Common myeloid progenitor, CD34-positive (primary cell): ENCODE results near the gene NCKAP5L.
A peak's percentile ranks its signal among the peaks of the same experiment; 100 is the strongest.

Experiments
- CTCF ChIA-PET: fragments of 350-600 bp; sonication (Branson Sonifier 250); formaldehyde crosslinking; loops from one replicate; lab custom pipeline; 2021; ENCODE audit warnings: antibody characterized with exemption; lab: Charles Lee
- POLR2A ChIA-PET: fragments of 350-600 bp; sonication (Branson Sonifier 250); formaldehyde crosslinking; loops from one replicate; lab custom pipeline; 2021; ENCODE audit warnings: antibody characterized with exemption; lab: Charles Lee
- DNase-seq, 3 donors: peaks; one replicate each; pipeline versions ENCODE4 v3.0.0 to v3.0.0-alpha.2; 2013
- H3K27ac ChIP-seq, 2 experiments: 1 replicate in 1 of 2; 2 replicates in 1 of 2; pipeline ENCODE4 v1.7.0; 2013; ENCODE audit warnings: inconsistent platforms in 2 of 2, low read length in 2 of 2, mild to moderate bottlenecking in 2 of 2, low read depth in 1 of 2, moderate library complexity in 1 of 2; ENCODE audit not compliant: severe bottlenecking in 2 of 2, insufficient read depth in 1 of 2, poor library complexity in 1 of 2
- H3K27me3 ChIP-seq, 5 experiments: replicated peaks in 2 of 5; 1 replicate in 3 of 5; 2 replicates in 2 of 5; pipeline versions ENCODE4 v1.6.1 to v1.7.0; 2013; ENCODE audit warnings: low read length in 4 of 5, mild to moderate bottlenecking in 2 of 5, moderate library complexity in 2 of 5, inconsistent platforms in 1 of 5; ENCODE audit not compliant: insufficient read depth in 5 of 5, control insufficient read depth in 4 of 5
- H3K36me3 ChIP-seq, 4 experiments: 1 replicate in 2 of 4; 2 replicates in 2 of 4; pipeline versions ENCODE4 v1.6.1 to v1.7.0; 2013; ENCODE audit warnings: low read length in 3 of 4, control low read depth in 1 of 4, mild to moderate bottlenecking in 1 of 4; ENCODE audit not compliant: control insufficient read depth in 4 of 4, insufficient read depth in 4 of 4
- H3K4me1 ChIP-seq, 4 experiments: 1 replicate in 3 of 4; 2 replicates in 1 of 4; pipeline versions ENCODE4 v1.6.1 to v1.7.1; 2013; ENCODE audit warnings: low read length in 3 of 4, mild to moderate bottlenecking in 3 of 4, control low read depth in 1 of 4, inconsistent platforms in 1 of 4, moderate library complexity in 1 of 4; ENCODE audit not compliant: control insufficient read depth in 4 of 4, insufficient read depth in 4 of 4; ENCODE audit errors: control extremely low read depth in 1 of 4
- H3K4me3 ChIP-seq, 7 experiments: 1 replicate in 4 of 7; 2 replicates in 3 of 7; pipeline versions ENCODE4 v1.5.1 to v1.7.0; 2013; ENCODE audit warnings: mild to moderate bottlenecking in 7 of 7, low read length in 6 of 7, moderate library complexity in 6 of 7, inconsistent platforms in 2 of 7, low read depth in 2 of 7, control low read depth in 1 of 7; ENCODE audit not compliant: insufficient read depth in 4 of 7, control insufficient read depth in 1 of 7; ENCODE audit errors: extremely low read depth in 1 of 7
- H3K9me3 ChIP-seq, 5 experiments: 1 replicate in 4 of 5; 2 replicates in 1 of 5; pipeline versions ENCODE4 v1.6.1 to v1.7.1; 2013; ENCODE audit warnings: low read length in 4 of 5, mild to moderate bottlenecking in 2 of 5, inconsistent platforms in 1 of 5, low read depth in 1 of 5, moderate library complexity in 1 of 5; ENCODE audit not compliant: control insufficient read depth in 4 of 5, insufficient read depth in 2 of 5; ENCODE audit errors: control extremely low read depth in 1 of 5
- WGBS: methylation state at CpG from one replicate; pipeline ENCODE4 v1.1.5; 2013; ENCODE audit not compliant: insufficient coverage; 5-methylcytosine and 5-hydroxymethylcytosine counted together

NCKAP5L gene

DNA sequence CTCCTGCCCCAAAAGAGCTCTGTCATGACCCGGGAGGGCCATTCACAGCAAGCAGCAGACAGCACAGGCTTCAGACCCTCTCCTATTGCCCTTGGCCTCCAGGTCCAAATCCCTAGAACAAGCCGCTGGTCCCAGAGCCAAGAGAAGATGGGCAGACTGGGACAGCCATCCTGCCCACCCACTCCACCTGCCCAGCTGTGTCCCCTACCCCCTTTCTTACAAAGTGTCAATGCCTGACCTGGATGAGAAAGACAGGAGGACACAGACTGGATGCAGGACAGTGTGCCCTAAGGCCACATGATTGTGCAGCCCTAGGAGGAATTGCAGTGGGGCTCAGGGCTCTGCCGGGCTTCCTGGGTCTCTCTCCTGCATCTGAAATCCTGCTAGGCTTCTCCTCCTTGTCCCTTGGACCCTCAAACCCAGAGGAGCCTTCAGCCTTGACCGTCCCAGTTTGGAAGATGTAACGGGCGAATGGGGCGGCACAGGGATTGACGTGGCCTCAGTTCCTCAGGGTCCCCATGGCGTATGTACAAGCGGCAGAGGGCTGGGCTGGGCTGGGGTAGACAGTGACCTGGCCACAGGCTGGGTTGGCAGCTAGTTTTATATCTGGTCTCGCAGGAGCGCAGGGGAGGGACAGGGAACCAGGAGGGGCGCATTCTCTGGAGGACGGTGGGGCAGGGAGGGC is 41.7 kb upstream of the NCKAP5L start:
- whole genome bisulfite sequencing = 90% methylated on average over 13 of the region's 14 CpGs
- Histone ChIP-seq H3K27ac (peak overlapping the region in 1 of 2 experiments; percentile 20), H3K36me3 (no peaks in the 10 kb centered on the region), H3K4me3 (no peak overlapping the region), H3K9me3 (no peaks in the 10 kb centered on the region), H3K4me1 (peaks cover 0 to 32% (median 19%) of the 10 kb centered on the region in 4 experiments), H3K27me3 (peaks cover 0 to 10% (median 4%) of the 10 kb centered on the region in 5 experiments)
- ChIA-PET CTCF (interaction anchor here (0.8 to 7.0 kb wide), 11 partner anchors 12 to 218 kb away, joined by 3 to 56 read pairs (median 4); partner anchors contain the start of gene AQP5), POLR2A (no interaction called here)
- no peak for DNase-seq

DNA sequence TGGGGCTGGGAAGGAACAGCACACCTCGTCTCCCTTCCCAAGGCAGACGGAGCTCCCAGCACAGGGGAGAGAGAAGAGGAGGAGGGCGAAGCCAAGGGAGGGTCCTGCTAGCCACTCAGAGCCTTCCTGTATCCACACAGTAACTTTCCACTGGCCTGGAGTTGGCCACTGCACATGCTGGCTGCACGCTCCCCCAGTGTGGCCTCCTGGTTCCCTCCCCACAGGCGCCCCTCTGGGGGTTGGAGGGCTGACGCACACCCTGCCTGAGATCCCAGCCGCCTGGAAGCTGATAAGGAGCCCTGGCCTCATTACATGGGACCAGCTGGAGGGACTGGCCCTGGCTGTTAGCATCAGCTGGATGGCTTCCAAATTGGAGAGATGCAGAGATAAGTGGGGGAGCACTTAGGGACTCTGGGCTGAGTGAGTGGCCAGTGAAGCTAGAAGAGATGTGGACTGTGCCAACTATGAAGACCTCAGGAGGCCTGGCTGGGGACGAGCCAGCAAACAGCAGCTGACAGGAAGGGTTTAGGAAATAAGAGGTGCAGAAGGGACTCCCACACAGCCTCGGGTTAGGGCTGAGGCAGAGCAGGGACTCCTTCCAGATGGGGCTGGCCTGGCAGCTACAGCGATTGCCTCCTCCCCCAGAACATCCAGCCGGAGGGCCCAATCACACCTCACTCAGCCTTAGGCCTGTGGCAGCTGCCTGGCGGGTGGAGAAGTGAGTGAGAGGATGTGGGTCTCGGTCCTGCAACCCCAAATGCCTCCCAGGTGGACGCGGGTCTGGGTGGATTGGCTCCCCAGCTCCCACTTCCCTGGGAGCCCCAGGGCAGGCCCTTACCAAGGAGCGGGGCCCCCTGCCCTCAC is 41.0 kb upstream of the NCKAP5L start:
- Histone ChIP-seq H3K4me1 (peaks cover 0 to 32% (median 19%) of the 10 kb centered on the region in 4 experiments), H3K27ac (peak overlapping the region in 1 of 2 experiments; percentile 63), H3K27me3 (peaks cover 0 to 12% (median 4%) of the 10 kb centered on the region in 5 experiments), H3K9me3 (no peaks in the 10 kb centered on the region), H3K36me3 (no peaks in the 10 kb centered on the region), H3K4me3 (no peak overlapping the region)
- ChIA-PET POLR2A (no interaction called here), CTCF (interaction anchor here (0.6 to 7.0 kb wide), 14 partner anchors 12 to 219 kb away, joined by 3 to 56 read pairs (median 4); partner anchors contain the start of gene AQP5)
- WGBS = 13% methylated on average over 6 of the region's 16 CpGs
- DNase-seq = peak; percentile 80 to 90 (median 86)

GRCh38 chr12:49868449-49868848 is 40.2 kb upstream of the NCKAP5L start:
- no peak for DNase-seq
- CTCF ChIA-PET = interaction anchor here (0.6 to 7.0 kb wide), 18 partner anchors 12 to 1352 kb away, joined by 3 to 56 read pairs (median 4); partner anchors contain the start of gene AQP5
- Histone ChIP-seq H3K27ac (peak overlapping the region in 1 of 2 experiments; percentile 63), H3K36me3 (no peaks in the 10 kb centered on the region), H3K4me1 (peaks cover 0 to 32% (median 19%) of the 10 kb centered on the region in 4 experiments), H3K27me3 (peaks cover 0 to 12% (median 4%) of the 10 kb centered on the region in 5 experiments), H3K9me3 (no peaks in the 10 kb centered on the region), H3K4me3 (no peak overlapping the region)
- 95% methylated on average over 12 of the region's 16 CpGs for WGBS
- POLR2A ChIA-PET = no interaction called here

DNA sequence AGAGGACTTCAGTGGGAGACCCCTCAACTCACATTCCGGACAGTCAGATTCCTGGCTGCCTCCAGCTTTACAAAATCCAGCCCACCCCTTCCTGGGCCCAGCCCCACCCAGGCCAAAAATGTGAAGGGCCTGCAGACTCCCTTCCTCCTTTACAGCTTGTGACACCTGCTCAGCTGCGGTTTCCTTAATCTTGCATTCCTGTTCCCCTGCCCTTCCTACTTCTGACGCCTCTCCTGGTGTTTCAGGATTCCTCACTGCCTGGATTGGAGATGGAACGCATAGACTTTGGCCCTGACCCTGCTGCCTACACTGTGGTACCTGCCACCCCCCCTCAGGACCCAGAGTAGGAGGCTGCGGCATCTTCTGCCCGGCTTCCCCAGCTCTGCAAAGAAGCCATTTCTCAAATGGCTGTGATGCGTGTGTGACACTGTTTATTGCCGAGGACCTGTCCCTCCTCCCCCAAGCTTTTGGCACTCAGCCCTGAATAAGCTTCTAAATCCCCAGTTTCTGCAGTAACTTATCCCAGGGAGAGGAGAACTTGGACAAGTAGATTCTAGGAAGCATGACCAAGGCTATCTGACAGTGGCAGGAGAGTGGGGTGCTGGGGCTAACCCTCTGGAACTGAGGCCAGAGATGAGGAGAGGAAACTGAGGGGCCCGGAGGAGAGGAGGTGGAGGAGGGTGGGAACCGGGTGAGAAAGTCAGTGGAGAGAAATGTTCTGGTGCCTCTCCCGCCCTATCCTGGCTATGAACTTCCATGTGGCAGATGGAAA is 39.5 kb upstream of the NCKAP5L start:
- CTCF ChIA-PET = interaction anchor here (0.7 to 7.0 kb wide), 17 partner anchors 11 to 244 kb away, joined by 3 to 56 read pairs (median 6); partner anchors contain the start of genes AQP5 and COX14
- no peak overlapping the region for H3K27ac ChIP-seq

DNA sequence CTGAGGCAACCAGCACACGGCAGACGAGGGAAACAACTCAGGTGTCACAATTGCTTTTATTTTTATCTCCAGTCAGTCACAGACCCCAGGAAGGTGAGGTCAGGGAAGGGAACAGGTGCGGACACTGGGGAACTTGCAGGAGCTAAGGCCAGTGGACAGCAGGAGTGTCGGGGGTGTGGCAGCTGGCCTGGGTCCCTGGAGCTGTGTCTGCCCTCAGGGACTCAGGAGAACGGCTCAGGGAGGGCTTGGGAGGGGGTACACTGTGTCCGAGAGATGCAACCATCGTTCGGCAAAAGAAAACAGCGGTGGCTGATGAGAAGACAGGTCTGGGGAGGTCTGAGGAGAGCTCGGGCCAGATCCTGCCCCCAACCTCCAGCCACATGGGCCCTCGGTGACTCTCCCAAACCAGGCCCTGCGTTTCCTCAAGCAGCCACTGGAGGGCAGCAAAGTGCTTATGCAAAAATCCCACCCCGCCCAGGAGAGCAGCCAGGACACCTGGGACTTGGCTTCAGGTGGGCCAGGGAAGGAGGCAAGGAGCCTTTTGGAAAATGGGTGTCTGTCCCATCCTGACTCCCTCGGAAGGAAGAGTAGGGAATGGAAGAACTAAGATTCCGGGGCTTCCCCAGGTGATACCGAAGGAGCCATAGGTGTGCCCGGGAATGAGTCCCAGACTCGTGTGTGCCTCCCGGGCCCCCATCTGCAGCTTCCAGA is 38.8 kb upstream of the NCKAP5L start:
- DNase-seq = peak; percentile 46 to 72 (median 67)
- H3K4me3 ChIP-seq = no peak overlapping the region
- no peaks in the 10 kb centered on the region for H3K36me3 ChIP-seq
- H3K27me3 ChIP-seq = peaks cover 0 to 12% (median 4%) of the 10 kb centered on the region in 5 experiments
- ChIA-PET POLR2A (no interaction called here), CTCF (interaction anchor here (0.7 to 7.0 kb wide), 21 partner anchors 10 to 245 kb away, joined by 3 to 56 read pairs (median 6); partner anchors contain the start of genes AQP5 and COX14)
- H3K9me3 ChIP-seq = no peaks in the 10 kb centered on the region
- 46% methylated on average over 16 of the region's 19 CpGs for WGBS
- peaks cover 0 to 32% (median 19%) of the 10 kb centered on the region in 4 experiments for H3K4me1 ChIP-seq
- no peak overlapping the region for H3K27ac ChIP-seq

More for the DNA sequence above, 39.5 kb upstream of the NCKAP5L start:
- POLR2A ChIA-PET = no interaction called here
- peaks cover 0 to 12% (median 4%) of the 10 kb centered on the region in 5 experiments for H3K27me3 ChIP-seq
- H3K4me1 ChIP-seq = peaks cover 0 to 32% (median 19%) of the 10 kb centered on the region in 4 experiments
- WGBS = 62% methylated on average over 9 of the region's 11 CpGs
- no peaks in the 10 kb centered on the region for H3K9me3 ChIP-seq
- DNase-seq = no peak
- no peak overlapping the region for H3K4me3 ChIP-seq
- no peaks in the 10 kb centered on the region for H3K36me3 ChIP-seq

DNA sequence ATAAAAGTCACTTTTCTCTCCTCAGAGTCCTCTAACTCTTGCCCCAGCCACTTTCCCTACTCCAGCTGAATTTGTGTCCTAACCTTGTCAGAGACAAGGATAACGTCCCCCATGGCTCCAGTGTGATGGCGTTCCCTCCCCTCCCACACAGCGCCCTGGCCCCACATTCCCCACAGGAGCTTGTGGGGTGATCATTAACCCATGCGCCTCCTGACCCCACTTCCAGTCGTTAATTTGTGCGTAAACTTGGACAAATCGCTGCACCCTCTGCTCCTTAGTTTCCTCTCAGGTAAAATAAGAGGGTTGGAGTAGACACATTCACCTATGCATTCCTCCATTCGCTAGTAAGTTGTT is 37.5 kb upstream of the NCKAP5L start:
- no peak for DNase-seq
- CTCF ChIA-PET = interaction anchor here (0.8 to 7.0 kb wide), 14 partner anchors 9 to 205 kb away, joined by 3 to 56 read pairs (median 7); partner anchors contain the start of gene AQP5
- H3K27me3 ChIP-seq = peaks cover 0 to 12% (median 4%) of the 10 kb centered on the region in 5 experiments
- H3K27ac ChIP-seq = no peak overlapping the region
- H3K36me3 ChIP-seq = no peaks in the 10 kb centered on the region
- 85% methylated on average over 5 of the region's 8 CpGs for WGBS
- no peaks in the 10 kb centered on the region for H3K9me3 ChIP-seq
- POLR2A ChIA-PET = no interaction called here
- no peak overlapping the region for H3K4me3 ChIP-seq
- peaks cover 0 to 32% (median 19%) of the 10 kb centered on the region in 4 experiments for H3K4me1 ChIP-seq
